IPS DF 4.7 (cell line): Measurements from ENCODE around the gene LCE2C.

Source experiments
- DNase-seq: peaks from one replicate; pipeline ENCODE4 v3.0.0-alpha.2; 2013; ENCODE audit warnings: low spot score; ENCODE audit errors: extremely low read depth

The LCE2C gene

GRCh38 chr1:152725261-152725660 is 50.2 kb downstream of the LCE2C start:
- no peak for DNase-seq
